GM19328 (cell line): ENCODE data around the gene RBPJL.

Source experiments
- ATAC-seq: cut with Tn5 transposase; IDR thresholded peaks from one replicate; pipeline ENCODE4 v1.9.1; 2021; ENCODE audit warnings: mild to moderate bottlenecking, moderate library complexity; ENCODE audit not compliant: unreplicated experiment

Gene RBPJL

DNA sequence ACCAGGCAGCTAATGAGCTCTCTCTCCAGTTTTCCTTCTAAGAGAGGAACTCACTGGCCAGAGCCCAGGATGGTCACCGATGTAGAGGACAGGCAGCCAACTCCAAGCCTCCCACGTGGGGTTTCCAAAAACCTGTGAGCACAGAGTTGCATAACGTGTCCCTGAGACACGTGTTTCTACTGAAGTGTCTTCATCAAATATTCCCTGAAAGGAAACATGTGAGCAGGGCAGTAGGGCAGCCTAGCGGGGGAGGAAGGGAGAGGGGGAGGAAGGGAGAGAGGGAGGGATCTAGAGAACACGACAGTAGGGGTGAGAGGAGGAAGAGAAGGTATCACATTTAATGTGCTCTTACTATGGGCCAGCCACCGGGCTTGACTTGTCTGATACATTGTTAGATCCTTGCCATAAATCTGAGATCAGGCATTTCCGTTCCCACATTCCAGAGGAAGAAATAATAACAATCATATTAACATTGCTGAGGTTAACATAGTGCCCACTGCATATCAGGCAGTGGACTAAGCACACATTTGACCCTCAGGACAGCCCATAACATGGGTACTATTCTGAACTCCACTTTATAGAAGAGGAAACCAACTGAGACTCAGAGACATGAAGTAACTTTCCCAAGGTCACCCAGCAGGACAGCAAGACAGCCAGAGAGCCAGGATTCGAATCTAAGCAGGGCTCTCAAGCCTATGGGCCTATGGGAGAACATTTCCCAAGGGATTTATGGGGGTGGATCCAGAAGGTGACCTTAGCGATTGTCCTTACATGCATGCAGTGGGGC is 51.8 kb downstream of the RBPJL start:
- no peak for ATAC-seq

DNA sequence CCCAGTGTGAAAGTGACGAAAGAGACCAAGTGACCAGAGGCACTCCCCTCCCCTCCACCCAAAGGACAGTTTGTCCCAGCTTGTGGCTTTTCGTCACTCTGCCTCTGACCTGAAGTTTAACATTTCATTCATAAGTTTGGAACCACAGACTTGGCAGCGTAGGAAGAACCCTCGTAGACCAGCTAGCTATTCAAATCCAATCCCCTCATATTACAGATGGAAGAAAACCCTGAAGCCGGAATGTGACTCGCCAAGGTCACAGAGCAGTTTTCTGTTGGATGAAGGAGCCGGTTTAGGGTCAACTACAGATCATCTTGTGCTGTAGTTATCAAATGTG is 52.4 kb downstream of the RBPJL start:
- ATAC-seq: no peak

DNA sequence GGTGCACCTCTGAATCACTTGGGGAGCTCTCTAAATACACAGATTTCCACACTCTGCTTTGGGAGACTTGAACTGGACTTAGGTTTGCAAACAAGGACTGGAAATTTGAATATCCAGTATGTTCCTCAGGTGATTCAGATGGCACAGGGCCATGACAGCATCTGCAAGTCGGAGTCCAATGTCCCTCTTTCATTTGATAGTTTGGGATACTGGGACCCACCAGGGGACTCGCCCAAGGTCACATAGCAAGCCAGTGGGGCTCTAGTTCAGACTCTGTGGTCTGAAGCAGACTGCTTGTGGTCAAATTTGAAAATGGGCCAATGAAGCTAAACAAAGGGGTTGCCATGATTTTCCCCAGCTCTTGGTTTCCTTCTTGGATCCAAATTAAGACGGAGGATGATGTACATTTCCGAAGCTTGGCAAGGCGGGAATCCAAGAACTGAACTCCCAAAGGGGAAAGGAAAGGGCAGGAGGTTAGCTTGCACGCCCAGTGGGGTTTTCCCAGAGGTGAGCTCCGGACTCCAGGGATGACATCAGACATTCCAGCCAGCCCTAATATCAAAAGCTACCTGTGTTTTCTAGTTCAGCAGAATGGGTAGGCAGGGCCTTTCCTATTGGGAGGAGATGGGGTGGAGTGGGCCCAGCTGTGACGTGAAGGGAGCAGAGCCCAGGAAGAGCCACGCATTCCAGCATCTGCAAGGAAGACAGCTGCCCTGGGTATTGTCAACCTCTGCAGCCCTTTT is 52.9 kb downstream of the RBPJL start:
- no peak for ATAC-seq

DNA sequence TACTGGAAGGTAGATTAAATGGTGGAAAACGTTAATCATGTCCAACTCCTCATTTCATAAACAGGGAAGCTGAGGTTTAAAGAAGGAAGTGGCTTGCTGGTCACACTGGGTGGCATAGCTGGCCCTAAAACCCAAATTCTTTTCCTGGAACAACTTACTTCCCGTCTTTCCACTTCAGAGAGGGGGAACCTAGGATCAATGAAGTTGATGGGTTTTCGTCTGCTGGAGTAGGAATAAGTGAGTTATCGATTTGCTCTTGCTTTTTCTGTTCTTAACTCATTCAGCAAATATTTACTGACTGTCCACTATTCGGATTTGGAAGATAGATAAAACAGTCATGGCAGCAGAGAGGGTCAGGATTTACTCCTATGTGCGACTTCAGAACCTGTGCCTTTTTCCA is 55.2 kb downstream of the RBPJL start:
- ATAC-seq: no peak

DNA sequence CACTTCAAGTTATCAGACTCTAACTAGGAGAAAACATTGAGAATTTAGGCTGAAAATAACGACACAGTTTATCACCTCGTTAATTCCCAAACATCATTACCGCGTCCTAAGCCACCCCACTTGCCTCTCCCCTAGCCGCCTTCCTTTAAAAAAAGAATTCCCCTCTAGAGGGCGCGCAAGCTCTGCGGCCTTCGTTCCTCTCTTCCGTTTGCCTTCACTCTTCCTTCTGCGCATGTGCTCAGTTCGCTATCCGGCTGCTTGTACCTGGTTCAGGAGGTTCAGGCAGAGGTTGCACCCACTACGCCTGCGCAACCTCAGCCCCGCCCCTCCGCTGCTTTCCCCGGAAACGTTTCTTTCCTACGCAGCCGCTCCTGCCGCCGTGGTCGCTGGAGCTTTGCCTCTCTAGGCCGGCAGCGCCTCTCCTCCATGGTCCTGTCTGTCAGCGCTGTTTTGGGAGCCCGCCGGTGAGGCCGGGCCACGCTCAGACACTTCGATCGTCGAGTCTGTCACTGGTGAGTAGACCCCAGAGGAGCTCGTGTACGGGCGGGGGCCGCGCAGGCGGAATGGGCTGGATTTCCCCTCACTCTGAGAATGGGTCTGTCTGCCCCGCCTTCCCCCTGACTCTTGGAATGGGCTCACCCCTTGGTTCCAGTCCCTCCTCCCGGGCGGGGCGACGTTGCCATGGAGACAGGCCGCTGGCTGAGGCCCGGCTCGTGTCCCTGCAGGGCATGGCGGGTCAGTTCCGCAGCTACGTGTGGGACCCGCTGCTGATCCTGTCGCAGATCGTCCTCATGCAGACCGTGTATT is 56.4 kb downstream of the RBPJL start, which contains the start of gene SYS1:
Gene SYS1 (plus strand): TSS at position 353 of the 807 bp plus-strand sequence. CDS start 376 bp downstream, at position 729.
- ATAC-seq: peak; percentile 76

DNA sequence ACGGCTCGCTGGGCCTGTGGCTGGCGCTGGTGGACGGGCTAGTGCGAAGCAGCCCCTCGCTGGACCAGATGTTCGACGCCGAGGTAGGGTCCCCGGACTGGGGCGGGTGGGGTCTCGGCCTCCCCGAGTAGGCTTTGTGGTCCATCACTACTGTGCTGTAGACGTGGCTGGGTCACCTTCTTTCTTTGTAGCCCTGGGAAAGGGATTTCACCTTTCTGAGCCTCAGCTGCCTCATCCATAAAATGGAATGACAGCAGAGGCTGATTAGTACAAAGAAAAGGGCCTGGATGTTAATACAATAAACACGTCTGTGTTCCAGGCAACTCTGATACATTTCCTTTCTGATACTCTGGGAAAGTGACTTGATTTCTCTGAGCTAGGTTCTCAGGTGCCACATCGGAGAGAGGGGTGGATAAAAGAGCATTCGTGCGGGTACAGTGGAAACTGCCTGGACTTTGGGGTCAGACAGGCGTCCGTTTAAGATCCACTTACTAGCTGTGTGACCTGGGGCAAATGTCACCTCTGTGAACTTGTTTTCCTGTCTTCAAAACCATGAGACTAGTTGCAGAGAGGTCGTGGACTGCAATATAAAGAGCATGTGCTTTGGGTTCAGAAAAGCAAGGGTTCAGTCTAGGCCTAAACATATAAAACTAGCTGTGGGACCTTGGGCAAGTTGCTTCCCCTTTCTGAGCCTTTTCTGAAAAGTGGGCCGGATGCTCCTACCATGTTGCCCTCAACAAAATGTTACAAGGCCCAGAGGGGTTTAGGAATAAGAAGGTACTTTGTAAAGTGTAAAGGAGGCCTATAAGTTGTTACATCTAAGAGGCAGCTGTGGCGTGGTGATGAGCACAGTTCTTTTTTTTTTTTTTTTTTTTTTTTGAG is 57.2 kb downstream of the RBPJL start:
- no peak for ATAC-seq

DNA sequence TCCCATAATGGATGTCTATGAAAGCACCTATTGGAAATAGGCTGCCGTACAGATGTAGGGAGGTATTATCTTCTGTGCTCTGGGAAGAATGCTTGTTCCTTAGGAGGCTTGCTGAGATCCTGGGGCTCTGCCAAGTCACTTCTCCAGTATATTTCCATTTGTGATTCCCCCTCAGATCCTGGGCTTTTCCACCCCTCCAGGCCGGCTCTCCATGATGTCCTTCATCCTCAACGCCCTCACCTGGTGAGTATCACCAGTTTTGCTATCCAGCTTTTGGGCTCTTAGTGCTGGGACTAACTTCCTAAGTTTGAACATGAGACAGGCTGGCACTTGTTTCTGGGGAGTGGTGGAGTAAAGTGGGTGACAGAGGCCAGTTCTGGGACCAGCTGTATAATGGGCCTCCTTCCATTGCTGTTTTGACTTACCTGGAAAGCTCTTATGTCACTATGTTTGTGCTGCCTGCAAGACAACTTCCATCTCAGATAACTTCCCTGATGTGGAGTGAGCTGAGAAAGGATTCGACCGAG is 58.9 kb downstream of the RBPJL start:
- ATAC-seq: no peak

DNA sequence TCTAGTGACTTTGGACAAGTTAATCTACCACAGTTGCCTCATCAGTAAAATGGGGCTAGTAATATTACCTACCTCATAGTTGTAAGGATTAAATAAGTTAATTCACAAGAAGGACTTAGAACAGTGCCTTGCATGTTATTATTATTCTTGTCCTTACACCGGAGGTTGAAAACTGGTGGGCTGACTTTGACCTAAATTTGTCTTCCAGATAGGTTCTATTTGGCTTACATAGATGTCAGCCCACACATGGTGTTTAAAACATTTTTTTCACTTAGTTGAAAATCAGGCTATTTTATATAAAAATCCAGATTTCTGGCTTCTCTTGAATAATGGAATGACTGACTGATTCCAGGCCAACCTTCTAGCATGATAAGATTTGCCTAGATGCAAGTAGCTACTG is 59.6 kb downstream of the RBPJL start:
- no peak for ATAC-seq

DNA sequence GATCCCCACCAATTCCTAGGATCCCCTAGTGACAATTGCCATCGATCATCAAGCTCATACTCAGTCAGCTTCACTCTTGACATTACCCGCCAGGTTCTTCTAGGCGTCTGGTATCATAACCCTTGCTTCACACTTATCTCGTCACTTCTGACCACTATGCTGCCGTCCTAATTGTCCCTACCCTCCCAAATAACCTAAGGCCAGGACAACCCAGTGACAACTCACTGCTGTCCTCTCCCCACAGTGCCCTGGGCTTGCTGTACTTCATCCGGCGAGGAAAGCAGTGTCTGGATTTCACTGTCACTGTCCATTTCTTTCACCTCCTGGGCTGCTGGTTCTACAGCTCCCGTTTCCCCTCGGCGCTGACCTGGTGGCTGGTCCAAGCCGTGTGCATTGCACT is 60.0 kb downstream of the RBPJL start:
- ATAC-seq: no peak

DNA sequence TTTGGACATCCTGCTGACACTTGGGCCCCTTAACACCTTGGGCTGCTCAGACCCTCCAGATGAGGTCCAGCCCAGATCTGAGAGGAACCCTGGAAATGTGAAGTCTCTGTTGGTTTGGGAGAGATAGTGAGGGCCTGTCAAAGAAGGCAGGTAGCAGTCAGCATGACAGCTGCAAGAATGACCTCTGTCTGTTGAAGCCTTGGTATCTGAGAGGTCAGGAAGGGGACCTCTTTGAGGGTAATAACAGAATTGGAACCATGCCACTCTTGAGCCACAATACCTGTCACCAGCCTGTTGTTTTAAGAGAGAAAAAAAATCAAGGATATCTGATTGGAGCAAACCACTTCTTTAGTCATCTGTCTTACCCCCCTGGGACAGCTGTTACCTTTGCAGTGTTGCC is 60.5 kb downstream of the RBPJL start:
- ATAC-seq: no peak
